PC-9 (cell line): ENCODE results near the gene DGCR2. TPM values are rescaled to one million over a fixed set of nuclear protein-coding genes. Genes with fewer than 3 reads are reported as not detected.

Source experiments
- BruUV-seq: library from RNA; stranded (reverse); fragments of 400-500 nt; replicated peaks from 2 replicates; lab custom pipeline; 2021; lab: Mats Ljungman, UMichigan
- CTCF ChIA-PET: fragments of 300-600 bp; sonication (Branson Sonifier 250); formaldehyde crosslinking; loops from one replicate; lab custom pipeline; 2022; ENCODE audit warnings: antibody characterized with exemption; lab: Charles Lee
- POLR2A ChIA-PET: fragments of 300-600 bp; sonication (Branson Sonifier 250); formaldehyde crosslinking; loops from one replicate; lab custom pipeline; 2022; ENCODE audit warnings: antibody characterized with exemption; ENCODE audit not compliant: unreplicated experiment; lab: Charles Lee
- DNase-seq, 2 experiments: peaks; one replicate each; pipeline versions ENCODE4 v3.0.0 to v3.0.0-alpha.2; 2015 to 2022; ENCODE audit warnings: mixed read lengths in 1 of 2
- H2AFZ ChIP-seq: fragments of 200-600 bp; sonication (generic); 2 replicates; pipeline ENCODE4 v1.8.1; 2017; ENCODE audit warnings: antibody characterized with exemption
- H3F3A ChIP-seq: fragments of 200-600 bp; sonication (generic); 2 replicates; pipeline ENCODE4 v1.8.1; 2017; ENCODE audit warnings: antibody characterized with exemption, mild to moderate bottlenecking, low read depth; ENCODE audit not compliant: insufficient read depth
- H3K27ac ChIP-seq: fragments of 200-600 bp; sonication (generic); 2 replicates; pipeline ENCODE4 v1.6.1; 2016; ENCODE audit warnings: mixed run types
- H3K27me3 ChIP-seq: fragments of 200-600 bp; sonication (generic); 2 replicates; pipeline ENCODE4 v1.6.1; 2016; ENCODE audit warnings: low read depth, mixed run types; ENCODE audit not compliant: insufficient read depth
- H3K36me3 ChIP-seq: fragments of 200-600 bp; sonication (generic); 2 replicates; pipeline ENCODE4 v1.6.1; 2016; ENCODE audit warnings: low read depth, mixed run types
- H3K4me1 ChIP-seq: fragments of 200-600 bp; sonication (generic); replicated peaks from 2 replicates; pipeline ENCODE4 v1.6.1; 2016; ENCODE audit warnings: mixed run types; ENCODE audit not compliant: insufficient read depth
- H3K4me2 ChIP-seq: fragments of 200-600 bp; sonication (generic); 2 replicates; pipeline ENCODE4 v1.6.1; 2017; ENCODE audit warnings: mixed run types
- H3K4me3 ChIP-seq: fragments of 200-600 bp; sonication (generic); 2 replicates; pipeline ENCODE4 v1.6.1; 2016; ENCODE audit warnings: mixed run types
- H3K79me2 ChIP-seq: fragments of 200-600 bp; sonication (generic); 2 replicates; pipeline ENCODE4 v1.6.1; 2017; ENCODE audit warnings: low read depth, mixed run types
- H3K9me2 ChIP-seq: fragments of 200-600 bp; sonication (generic); 2 replicates; pipeline ENCODE4 v1.8.1; 2017; ENCODE audit warnings: mild to moderate bottlenecking; ENCODE audit not compliant: insufficient read depth
- H3K9me3 ChIP-seq: fragments of 200-600 bp; sonication (generic); 2 replicates; pipeline ENCODE4 v1.8.1; 2016; ENCODE audit warnings: low read depth; ENCODE audit not compliant: insufficient read depth
- H4K20me1 ChIP-seq: fragments of 200-600 bp; sonication (generic); 2 replicates; pipeline ENCODE4 v1.8.1; 2017; ENCODE audit not compliant: insufficient read depth
- CTCF ChIP-seq: fragments of 200-600 bp; sonication (generic); conservative IDR thresholded peaks from 2 replicates; pipeline ENCODE4 v1.6.1; 2017; ENCODE audit warnings: mixed run types, antibody characterized with exemption, mild to moderate bottlenecking, moderate library complexity
- EZH2 ChIP-seq: fragments of 200-600 bp; sonication (generic); IDR thresholded peaks from 2 replicates; pipeline ENCODE4 v1.8.0; 2017; ENCODE audit warnings: antibody characterized with exemption, low read depth
- intact Hi-C: fragments of 100-400 bp; cut with micrococcal nuclease; formaldehyde crosslinking; loops from one replicate; pipeline ENCODE4 v1.10.0; 2022; ENCODE audit not compliant: unreplicated experiment
- total RNA-seq: library from RNA; stranded (reverse); gene quantifications from 2 replicates; pipeline ENCODE4 v1.2.3, GENCODE V29; 2021

DGCR2 gene
- total RNA-seq, 1 experiment from 2014 or later, result 37.6 TPM

- CTCF ChIA-PET, result interaction anchor here (0.6 kb wide), 1 partner anchor 66 kb away, joined by 3 read pairs; no protein-coding TSS in a partner anchor
- intact Hi-C loops, result no loop called here
- Histone ChIP-seq H3K9me3 (no peaks in the 10 kb centered on the region), H3K27me3 (no peaks in the 10 kb centered on the region), H3K4me1 (no peaks in the 10 kb centered on the region), H3K4me2 (no peak overlapping the region), H4K20me1 (no peaks in the 10 kb centered on the region), H3K27ac (no peak overlapping the region), H2AFZ (no peak overlapping the region), H3K4me3 (no peak overlapping the region), H3K9me2 (no peaks in the 10 kb centered on the region), H3F3A (no peaks in the 10 kb centered on the region), H3K79me2 (no peaks in the 10 kb centered on the region), H3K36me3 (no peaks in the 10 kb centered on the region)
- no TSS peak for BruUV-seq
- no peak for DNase-seq
- TF ChIP-seq CTCF (no peak), EZH2 (no peak)
- POLR2A ChIA-PET, result no interaction called here
Observed at GRCh38 chr22:19041704-19042074, 80.5 kb downstream of the DGCR2 start.

- H3K9me2 ChIP-seq, result no peaks in the 10 kb centered on the region
- H3K27ac ChIP-seq, result no peak overlapping the region
- H2AFZ ChIP-seq, result no peak overlapping the region
- no peaks in the 10 kb centered on the region for H3F3A ChIP-seq
- H3K4me2 ChIP-seq, result no peak overlapping the region
- H3K9me3 ChIP-seq, result no peaks in the 10 kb centered on the region
- H3K4me3 ChIP-seq, result no peak overlapping the region
- ChIA-PET POLR2A (no interaction called here), CTCF (interaction anchor here (0.6 kb wide), 1 partner anchor 67 kb away, joined by 3 read pairs; no protein-coding TSS in a partner anchor)
- BruUV-seq, result no TSS peak
- H3K36me3 ChIP-seq, result no peaks in the 10 kb centered on the region
- no peaks in the 10 kb centered on the region for H3K4me1 ChIP-seq
- no peak for TF ChIP-seq EZH2
- no peaks in the 10 kb centered on the region for H4K20me1 ChIP-seq
- intact Hi-C loops, result no loop called here
- no peaks in the 10 kb centered on the region for H3K79me2 ChIP-seq
- no peak for DNase-seq
- H3K27me3 ChIP-seq, result no peaks in the 10 kb centered on the region
Observed at GRCh38 chr22:19040888-19041703, 81.1 kb downstream of the DGCR2 start.

GRCh38 chr22:19040391-19040861 is 81.8 kb downstream of the DGCR2 start:
- CTCF ChIA-PET, result no interaction called here

More at GRCh38 chr22:19040391-19040861, 81.8 kb downstream of the DGCR2 start:
- H3K4me2 ChIP-seq, result no peak overlapping the region
- H3K79me2 ChIP-seq, result no peaks in the 10 kb centered on the region
- intact Hi-C loops, result no loop called here
- no peaks in the 10 kb centered on the region for H4K20me1 ChIP-seq
- no peak overlapping the region for H3K4me3 ChIP-seq
- H3K27me3 ChIP-seq, result no peaks in the 10 kb centered on the region
- BruUV-seq, result no TSS peak
- POLR2A ChIA-PET, result no interaction called here
- no peaks in the 10 kb centered on the region for H3K9me2 ChIP-seq
- no peak overlapping the region for H3K27ac ChIP-seq
- H2AFZ ChIP-seq, result no peak overlapping the region
- H3K4me1 ChIP-seq, result no peaks in the 10 kb centered on the region
- no peaks in the 10 kb centered on the region for H3K36me3 ChIP-seq
- H3K9me3 ChIP-seq, result no peaks in the 10 kb centered on the region
- no peaks in the 10 kb centered on the region for H3F3A ChIP-seq
- no peak for DNase-seq
- TF ChIP-seq EZH2 (no peak), CTCF (no peak)
